Suppressor macrophage treated with lipopolysaccharide for 4 hours (primary cell): ENCODE data around the gene COL6A1.

Experiments
- DNase-seq: peaks from one replicate; pipeline ENCODE4 v3.0.0-alpha.2; 2020

The COL6A1 gene, protein sequence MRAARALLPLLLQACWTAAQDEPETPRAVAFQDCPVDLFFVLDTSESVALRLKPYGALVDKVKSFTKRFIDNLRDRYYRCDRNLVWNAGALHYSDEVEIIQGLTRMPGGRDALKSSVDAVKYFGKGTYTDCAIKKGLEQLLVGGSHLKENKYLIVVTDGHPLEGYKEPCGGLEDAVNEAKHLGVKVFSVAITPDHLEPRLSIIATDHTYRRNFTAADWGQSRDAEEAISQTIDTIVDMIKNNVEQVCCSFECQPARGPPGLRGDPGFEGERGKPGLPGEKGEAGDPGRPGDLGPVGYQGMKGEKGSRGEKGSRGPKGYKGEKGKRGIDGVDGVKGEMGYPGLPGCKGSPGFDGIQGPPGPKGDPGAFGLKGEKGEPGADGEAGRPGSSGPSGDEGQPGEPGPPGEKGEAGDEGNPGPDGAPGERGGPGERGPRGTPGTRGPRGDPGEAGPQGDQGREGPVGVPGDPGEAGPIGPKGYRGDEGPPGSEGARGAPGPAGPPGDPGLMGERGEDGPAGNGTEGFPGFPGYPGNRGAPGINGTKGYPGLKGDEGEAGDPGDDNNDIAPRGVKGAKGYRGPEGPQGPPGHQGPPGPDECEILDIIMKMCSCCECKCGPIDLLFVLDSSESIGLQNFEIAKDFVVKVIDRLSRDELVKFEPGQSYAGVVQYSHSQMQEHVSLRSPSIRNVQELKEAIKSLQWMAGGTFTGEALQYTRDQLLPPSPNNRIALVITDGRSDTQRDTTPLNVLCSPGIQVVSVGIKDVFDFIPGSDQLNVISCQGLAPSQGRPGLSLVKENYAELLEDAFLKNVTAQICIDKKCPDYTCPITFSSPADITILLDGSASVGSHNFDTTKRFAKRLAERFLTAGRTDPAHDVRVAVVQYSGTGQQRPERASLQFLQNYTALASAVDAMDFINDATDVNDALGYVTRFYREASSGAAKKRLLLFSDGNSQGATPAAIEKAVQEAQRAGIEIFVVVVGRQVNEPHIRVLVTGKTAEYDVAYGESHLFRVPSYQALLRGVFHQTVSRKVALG

GRCh38 chr21:45981151-45982091, at the start of gene COL6A1:
COL6A1 (plus strand) TSS chr21:45981770; CDS start chr21:45981851, 81 bp downstream.
- DNase-seq: peak; percentile 69

DNA sequence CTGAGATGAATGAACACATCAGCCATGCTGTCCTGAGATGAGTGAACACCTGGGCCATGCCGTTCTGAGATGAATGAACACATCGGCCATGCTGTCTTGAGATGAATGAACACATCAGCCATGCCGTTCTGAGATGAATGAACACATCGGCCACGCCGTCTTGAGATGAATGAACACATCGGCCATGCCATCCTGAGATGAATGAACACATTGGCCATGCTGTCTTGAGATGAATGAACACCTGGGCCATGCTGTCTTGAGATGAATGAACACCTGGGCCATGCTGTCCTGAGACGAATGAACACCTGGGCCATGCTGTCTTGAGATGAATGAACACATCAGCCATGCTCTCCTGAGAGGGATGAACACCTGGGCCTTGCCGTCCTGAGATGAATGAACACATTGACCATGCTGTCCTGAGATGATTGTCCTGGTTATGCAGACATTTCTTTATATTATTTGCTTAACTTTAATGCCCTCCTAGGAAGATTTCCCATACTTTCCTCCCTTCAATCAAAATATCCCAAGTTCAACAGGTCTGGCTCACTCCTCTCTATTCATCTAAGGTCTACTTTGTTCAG, 48.6 kb upstream of the COL6A1 start:
- DNase-seq: no peak

- DNase-seq: no peak
These were observed 47.5 kb upstream of the COL6A1 start for GRCh38 chr21:45934085-45934484.

DNA sequence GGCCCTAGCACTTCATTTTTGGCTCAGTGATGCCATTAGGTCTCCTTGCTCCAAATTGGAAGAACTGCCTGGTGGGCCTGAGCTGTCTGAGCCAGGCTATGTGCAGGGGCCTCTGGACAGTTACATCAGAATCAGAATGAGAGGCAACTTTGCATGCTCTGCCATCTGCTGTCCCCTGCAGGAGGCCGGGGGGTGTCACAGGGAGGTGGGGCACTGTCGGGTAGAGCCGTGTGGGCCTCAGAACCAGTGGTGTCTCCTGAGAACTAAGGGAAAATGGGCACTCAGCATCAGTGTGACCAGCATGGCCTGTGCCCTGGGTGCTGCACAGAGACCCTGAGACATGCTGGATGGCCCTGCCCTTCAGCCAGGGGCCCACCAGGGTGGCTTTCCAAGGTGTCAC, 47.0 kb upstream of the COL6A1 start:
- DNase-seq: no peak

DNA sequence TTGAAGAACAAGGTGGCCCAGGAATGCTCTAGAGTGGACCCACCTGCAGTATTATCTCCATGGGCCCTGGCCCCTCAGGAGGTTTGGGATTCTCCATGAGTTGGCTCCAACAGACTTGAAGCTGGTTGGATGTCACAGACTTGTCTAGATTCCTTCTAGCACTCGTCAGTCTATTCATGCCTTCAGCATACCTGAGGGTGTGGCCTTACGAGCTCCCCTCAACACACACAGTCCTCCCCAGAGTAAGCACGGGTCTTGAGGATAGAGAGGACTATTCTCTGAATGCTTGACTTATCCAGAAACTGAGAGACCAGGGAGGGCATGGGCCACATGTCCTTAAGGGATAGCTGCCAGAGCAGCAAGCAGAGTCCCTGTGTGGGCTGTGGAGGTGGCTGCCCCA, 45.9 kb upstream of the COL6A1 start:
- no peak for DNase-seq

GRCh38 chr21:45937721-45938452, 43.7 kb upstream of the COL6A1 start:
- no peak for DNase-seq

GRCh38 chr21:45938453-45938755, 43.2 kb upstream of the COL6A1 start:
- no peak for DNase-seq

GRCh38 chr21:45938811-45939520, 42.6 kb upstream of the COL6A1 start:
- no peak for DNase-seq

DNA sequence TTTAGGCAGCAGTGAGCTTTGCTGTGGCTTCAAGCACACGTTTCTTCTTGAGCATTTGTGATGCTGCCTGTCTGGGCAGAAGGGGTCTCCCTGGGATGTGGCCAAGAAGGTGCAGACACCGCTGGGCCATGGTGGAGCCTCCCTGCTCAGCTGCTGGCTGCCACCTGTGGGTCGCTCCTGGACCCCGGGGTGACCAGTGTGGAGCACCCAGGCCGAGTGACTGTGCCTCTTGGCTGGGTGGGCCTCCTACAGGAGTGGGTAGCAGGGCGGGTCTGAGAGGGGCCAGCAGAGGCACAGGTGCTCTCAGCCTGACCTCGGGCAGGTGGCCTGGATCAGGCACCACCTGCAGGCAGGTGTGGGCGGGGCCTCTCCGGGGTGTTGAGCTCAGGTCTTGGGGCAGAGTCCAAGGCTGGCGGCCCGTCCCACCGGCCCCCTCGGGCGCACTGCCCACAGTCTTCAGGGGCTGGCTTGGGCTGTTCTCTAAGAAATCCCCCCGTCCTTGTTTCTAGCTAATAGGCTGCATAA, 42.0 kb upstream of the COL6A1 start:
- DNase-seq: no peak

GRCh38 chr21:45940091-45940490, 41.5 kb upstream of the COL6A1 start:
- DNase-seq: no peak

GRCh38 chr21:45940621-45941337, 40.8 kb upstream of the COL6A1 start:
- DNase-seq: no peak

DNA sequence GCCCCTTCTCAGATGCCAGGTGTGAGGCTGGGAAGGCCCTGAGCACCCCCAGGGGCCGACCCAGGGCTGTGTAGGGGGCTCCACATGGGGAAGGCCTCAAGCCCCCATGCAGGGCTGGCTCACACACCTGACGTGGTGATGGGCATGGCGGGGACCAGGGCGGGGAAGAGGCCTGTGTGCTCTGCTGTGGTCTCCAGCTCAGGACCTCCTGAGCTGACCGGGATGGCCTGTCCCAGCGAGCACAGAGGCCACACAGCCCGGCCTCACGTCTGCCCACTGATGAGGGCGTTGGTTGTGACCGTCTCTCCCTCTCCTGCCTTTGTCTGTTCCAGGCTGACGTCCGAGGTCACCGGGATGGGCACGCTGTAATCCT, 40.2 kb upstream of the COL6A1 start:
- no peak for DNase-seq

DNA sequence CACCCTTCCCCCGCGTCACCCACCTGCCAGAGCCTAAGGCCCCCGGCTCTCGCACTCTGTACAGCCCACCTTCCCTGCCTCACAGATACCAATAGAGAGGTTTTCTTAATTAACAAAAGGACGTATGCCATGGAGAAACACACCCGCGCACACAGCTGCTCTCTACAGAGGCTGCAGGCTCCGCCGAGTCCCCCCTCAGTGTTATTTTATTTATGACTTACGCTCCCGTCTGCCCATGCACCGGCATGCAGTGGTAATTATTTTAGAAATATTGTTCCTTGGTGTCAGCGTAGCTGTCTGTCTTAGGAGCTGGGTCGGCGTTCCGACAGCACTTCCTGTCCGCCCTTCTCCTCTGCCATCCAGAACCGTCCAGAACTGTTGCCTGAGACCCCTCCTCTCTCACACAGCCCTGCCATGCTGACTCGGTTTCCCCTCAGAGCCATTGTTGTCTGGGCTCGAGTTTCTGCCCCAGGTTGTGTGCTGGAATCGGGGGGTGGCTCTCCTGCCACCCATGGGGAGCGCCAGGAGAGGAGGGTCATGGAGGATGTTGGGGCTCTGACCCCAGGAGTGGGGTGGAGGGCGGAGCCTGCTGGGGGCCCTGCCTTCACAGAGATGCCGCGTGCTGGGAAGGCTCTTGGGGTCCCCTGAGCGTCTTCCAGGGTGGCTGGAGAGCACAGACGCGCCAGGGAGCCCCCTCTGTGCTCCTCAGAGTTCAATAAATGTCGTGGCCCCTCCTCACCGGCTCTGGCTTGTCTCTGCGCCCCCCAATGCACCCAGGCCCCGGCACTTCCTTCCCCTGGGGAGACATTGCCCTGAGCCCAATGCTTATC, 39.6 kb upstream of the COL6A1 start:
- no peak for DNase-seq

GRCh38 chr21:45942755-45943629, 38.6 kb upstream of the COL6A1 start:
- no peak for DNase-seq

DNA sequence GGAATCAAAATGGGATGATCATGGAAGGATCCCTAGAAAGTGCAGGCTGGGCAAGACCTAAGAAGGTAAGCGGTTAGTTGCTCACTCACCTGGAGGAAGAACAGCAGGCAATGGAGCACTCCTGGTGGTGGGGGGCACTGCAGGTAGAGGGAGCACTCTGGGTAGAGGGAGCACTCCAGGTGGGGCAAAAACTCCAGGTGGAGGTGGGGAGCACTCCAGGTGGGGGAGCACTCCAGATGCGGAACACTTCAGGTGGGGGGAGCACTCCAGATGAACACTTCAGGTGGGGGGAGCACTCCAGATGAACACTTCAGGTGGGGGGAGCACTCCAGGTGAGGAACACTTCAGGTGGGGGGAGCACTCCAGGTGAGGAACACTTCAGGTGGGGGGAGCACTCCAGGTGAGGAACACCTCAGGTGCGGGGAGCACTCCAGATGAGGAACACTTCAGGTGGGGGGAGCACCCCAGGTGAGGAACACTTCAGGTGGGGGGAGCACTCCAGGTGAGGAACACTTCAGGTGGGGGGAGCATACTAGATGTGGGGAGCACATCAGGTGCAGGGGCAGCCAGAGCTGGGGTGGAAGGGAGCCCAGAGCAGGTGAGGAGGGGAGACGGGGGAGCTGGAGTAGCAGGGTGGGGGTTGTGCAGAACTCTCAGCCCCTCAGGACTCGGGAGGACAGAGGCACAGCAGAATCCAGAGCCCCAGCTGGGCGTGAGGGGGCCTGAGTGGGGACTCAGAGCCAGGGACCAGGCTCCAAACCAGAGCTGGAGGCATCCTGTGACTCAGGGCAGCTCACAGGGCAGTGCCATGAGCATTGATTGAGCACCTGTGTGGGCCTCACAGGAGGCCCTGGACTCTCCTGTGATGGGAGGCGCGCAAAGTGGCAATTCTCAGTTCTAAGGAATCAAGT, 37.7 kb upstream of the COL6A1 start:
- no peak for DNase-seq

DNA sequence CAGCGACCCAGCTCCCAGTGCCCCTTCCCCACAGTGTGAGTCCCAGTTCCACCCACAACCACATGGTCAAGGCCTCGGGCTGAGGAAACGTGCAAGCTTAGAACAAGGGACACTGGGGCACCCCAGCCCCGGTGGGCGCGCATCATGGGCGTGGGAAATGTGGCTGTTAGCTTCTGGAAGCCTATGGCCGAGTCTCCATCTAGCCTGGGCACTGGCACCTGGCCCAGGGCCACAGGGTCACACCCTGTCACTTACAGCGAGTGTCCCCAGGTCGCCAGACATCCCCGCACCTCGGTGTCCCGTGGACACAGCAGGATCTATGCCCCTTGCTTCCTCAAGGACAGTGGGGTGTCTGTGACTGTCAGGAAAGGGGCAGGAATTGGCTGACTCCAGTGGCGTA, 37.0 kb upstream of the COL6A1 start:
- DNase-seq: no peak
